HepG2 (cell line): Measurements from ENCODE around the gene KCNT1. TPM values are rescaled to one million over a fixed set of nuclear protein-coding genes. Genes with fewer than 3 reads are reported as not detected.

Experiments used
- ATAC-seq: fragments of 200-7000 bp; cut with Tn5 transposase; 3 replicates; pipeline ENCODE4 v1.9.1; 2020; ENCODE audit warnings: mild to moderate bottlenecking, moderate library complexity
- BruUV-seq: library from RNA; stranded (reverse); fragments of 400-500 nt; replicated peaks from 2 replicates; lab custom pipeline; 2021; lab: Mats Ljungman, UMichigan
- CTCF ChIA-PET: fragments of 300-600 bp; formaldehyde crosslinking; extraction: SDS; loops from one replicate; lab custom pipeline; 2021; ENCODE audit warnings: low total read pairs, inconsistent platforms, low intra/inter-chr PET ratio; lab: Yijun Ruan, JAX
- POLR2A ChIA-PET: fragments of 350-600 bp; sonication (Branson Sonifier 250); formaldehyde crosslinking; loops from one replicate; lab custom pipeline; 2020; ENCODE audit warnings: antibody characterized with exemption, inconsistent platforms; lab: Yijun Ruan, JAX
- DNase-seq: peaks from one replicate; pipeline ENCODE4 v3.0.0-alpha.2; 2015; ENCODE audit warnings: low spot score
- FAIRE-seq: peaks from 3 replicates; lab custom pipeline; 2011; peaks lifted over from hg19 to GRCh38; lab: Jason Lieb, UNC
- H2AFZ ChIP-seq: one replicate; pipeline ENCODE4 v1.6.1; 2011; ENCODE audit warnings: low read length, inconsistent platforms
- H3K27ac ChIP-seq: fragments of 300-600 bp; 3 replicates; pipeline ENCODE4 v1.8.0; 2011; ENCODE audit warnings: mixed run types, mild to moderate bottlenecking, mixed read lengths, low read length, inconsistent platforms; ENCODE audit not compliant: insufficient read depth; ENCODE audit errors: extremely low read length
- H3K27me3 ChIP-seq, 2 experiments: fragments of 200-600 bp in 1 of 2; 2 replicates in 1 of 2; 3 replicates in 1 of 2; pipeline versions ENCODE4 v1.6.0 to v1.8.0; 2011; ENCODE audit warnings: low read length in 2 of 2, mild to moderate bottlenecking in 2 of 2, moderate library complexity in 2 of 2, inconsistent platforms in 1 of 2; ENCODE audit not compliant: insufficient read depth in 2 of 2, control insufficient read depth in 1 of 2
- H3K36me3 ChIP-seq, 2 experiments: fragments of 200-600 bp in 1 of 2; replicated peaks in 1 of 2; 2 replicates in 1 of 2; 3 replicates in 1 of 2; pipeline versions ENCODE4 v1.5.1 to v1.8.0; 2011; ENCODE audit warnings: low read length in 2 of 2, inconsistent platforms in 1 of 2; ENCODE audit not compliant: insufficient read depth in 2 of 2, control insufficient read depth in 1 of 2
- H3K4me1 ChIP-seq: 2 replicates; pipeline ENCODE4 v1.5.1; 2012; ENCODE audit warnings: low read length, inconsistent platforms; ENCODE audit not compliant: insufficient read depth
- H3K4me2 ChIP-seq: 2 replicates; pipeline ENCODE4 v1.6.0; 2011; ENCODE audit warnings: low read depth, low read length, inconsistent platforms
- H3K4me3 ChIP-seq, 3 experiments: fragments of 200-600 bp in 1 of 3; sonication (generic), shearing (Covaris generic) in 1 of 3; replicated peaks in 1 of 3; 2 replicates each; pipeline ENCODE4 v1.5.1; 2011 to 2016; ENCODE audit warnings: low read length in 3 of 3, inconsistent platforms in 2 of 3, low read depth in 2 of 3, mild to moderate bottlenecking in 2 of 3, control low read depth in 1 of 3, mixed read lengths in 1 of 3; ENCODE audit not compliant: insufficient read depth in 1 of 3
- H3K79me2 ChIP-seq: one replicate; pipeline ENCODE4 v1.6.1; 2011; ENCODE audit warnings: low read length, inconsistent platforms; ENCODE audit not compliant: insufficient read depth
- H3K9ac ChIP-seq: 2 replicates; pipeline ENCODE4 v1.6.0; 2011; ENCODE audit warnings: mild to moderate bottlenecking, low read depth, low read length, inconsistent platforms; ENCODE audit not compliant: insufficient read depth
- H3K9me3 ChIP-seq: 2 replicates; pipeline ENCODE4 v1.5.1; 2012; ENCODE audit warnings: mild to moderate bottlenecking, low read length
- H4K20me1 ChIP-seq: 2 replicates; pipeline ENCODE4 v1.6.0; 2011; ENCODE audit warnings: inconsistent platforms, mild to moderate bottlenecking, low read length, moderate library complexity; ENCODE audit not compliant: insufficient read depth
- ATF3 ChIP-seq: sonication (generic); formaldehyde crosslinking; IDR thresholded peaks from 2 replicates; pipeline ENCODE4 v1.4.0; 2020; ENCODE audit warnings: missing genetic modification reagents
- FOSL1 ChIP-seq: sonication (generic); formaldehyde crosslinking; IDR thresholded peaks from 2 replicates; pipeline ENCODE4 v1.9.0; 2021; ENCODE audit warnings: missing genetic modification reagents, borderline replicate concordance
- GABPA ChIP-seq, 2 experiments: IDR thresholded peaks; 2 replicates each; pipeline ENCODE4 v1.6.1; 2011 to 2016; ENCODE audit warnings: low read depth in 2 of 2, low read length in 1 of 2, missing biosample characterization in 1 of 2, missing genetic modification characterization in 1 of 2
- HNF1A ChIP-seq, 2 experiments: sonication (generic) in 1 of 2; formaldehyde crosslinking in 1 of 2; IDR thresholded peaks; 2 replicates each; pipeline versions ENCODE4 v1.4.0 to v1.6.1; 2016 to 2020; ENCODE audit warnings: borderline replicate concordance in 1 of 2, low read depth in 1 of 2, mild to moderate bottlenecking in 1 of 2, missing genetic modification reagents in 1 of 2
- HNRNPL ChIP-seq: fragments of 200-400 bp; formaldehyde crosslinking; IDR thresholded peaks from 2 replicates; pipeline ENCODE4 v1.6.1; 2017; ENCODE audit warnings: mild to moderate bottlenecking, low read depth, low read length
- HOXD1 ChIP-seq: sonication (generic); formaldehyde crosslinking; IDR thresholded peaks from 2 replicates; pipeline ENCODE4 v1.5.0; 2020; ENCODE audit warnings: missing genetic modification reagents
- MBNL3 ChIP-seq: fragments of 250-450 bp; sonication (Bioruptor Pico); conservative IDR thresholded peaks from 2 replicates; pipeline ENCODE4 v1.8.0; 2022; ENCODE audit warnings: mild to moderate bottlenecking, inconsistent platforms
- MED1 ChIP-seq: sonication (generic); formaldehyde crosslinking; IDR thresholded peaks from 2 replicates; pipeline ENCODE4 v1.4.0; 2020; ENCODE audit warnings: missing genetic modification reagents
- NFYB ChIP-seq: sonication (generic); formaldehyde crosslinking; IDR thresholded peaks from 2 replicates; pipeline ENCODE4 v1.4.0; 2020; ENCODE audit warnings: missing genetic modification reagents
- RBM39 ChIP-seq: fragments of 200-400 bp; formaldehyde crosslinking; IDR thresholded peaks from one replicate; pipeline ENCODE4 v1.6.1; 2018; ENCODE audit warnings: antibody characterized with exemption, mild to moderate bottlenecking, low read depth, low read length; ENCODE audit not compliant: poor library complexity, severe bottlenecking
- ZBTB33 ChIP-seq: sonication (generic); formaldehyde crosslinking; IDR thresholded peaks from 2 replicates; pipeline ENCODE4 v1.4.0; 2020; ENCODE audit warnings: missing genetic modification reagents
- ZNF83 ChIP-seq: sonication (generic); formaldehyde crosslinking; IDR thresholded peaks from 2 replicates; pipeline ENCODE4 v1.4.0; 2020; ENCODE audit warnings: missing genetic modification reagents, mild to moderate bottlenecking, borderline replicate concordance
- WGBS: methylation state at CpG from one replicate; pipeline ENCODE4 v1.1.6; 2017; ENCODE audit warnings: low lambda C conversion rate; 5-methylcytosine and 5-hydroxymethylcytosine counted together
- in situ Hi-C: cut with HindIII; loops from 2 replicates; pipeline ENCODE4 v1.10.0; 2017; ENCODE audit warnings: low pct_unique_long_range_greater_than_20kb; ENCODE audit not compliant: extremely low pct_ligation_motif_present
- intact Hi-C: fragments of 100-400 bp; cut with micrococcal nuclease; formaldehyde crosslinking; loops from one replicate; pipeline ENCODE4 v1.10.0; 2022; ENCODE audit not compliant: unreplicated experiment
- polyA plus RNA-seq, 8 experiments: library from polyadenylated mRNA; depleted of rRNA in 3 of 8; stranded (reverse) in 7 of 8; unstranded in 1 of 8; fragments of >200 nt; fragmentation: Illumina TruSeq in 4 of 8; extraction: Trizol in 4 of 8; gene quantifications; 2 replicates each; pipeline versions ENCODE4 v1.2.1 to v1.2.3, GENCODE V29; 2011 to 2016; ENCODE audit warnings: low read depth in 4 of 8, missing spikeins in 1 of 8, mixed read lengths in 1 of 8; ENCODE audit not compliant: insufficient read depth in 1 of 8
- total RNA-seq, 5 experiments: library from RNA; depleted of rRNA; stranded (reverse); fragments of >200 nt; fragmentation: Illumina TruSeq; extraction: Trizol; gene quantifications; 2 replicates each; pipeline ENCODE4 v1.2.3, GENCODE V29; 2016; ENCODE audit warnings: low read depth in 1 of 5

Gene KCNT1
- total and polyA plus RNA-seq, 2 of the 13 experiments (the other 11 are each of a cell fraction or from before 2014, with no cell fraction given): not detected

- TF ChIP-seq HNF1A (IDR thresholded peaks at IDR 0.05; ENCODE audit: low read depth) (no peak), HNF1A (CRISPR knock-in tag; IDR thresholded peaks at IDR 0.05; ENCODE audit: borderline replicate concordance) (no peak), HNRNPL (peak; percentile 70; the same call in 1 of the 2 replicates)
Observed at GRCh38 chr9:135774794-135775525, 73.0 kb downstream of the KCNT1 start (continued).

- H4K20me1 ChIP-seq: no peaks in the 10 kb centered on the region
- H3K27ac ChIP-seq: no peak overlapping the region
- FAIRE-seq (no peak), DNase-seq (no peak), ATAC-seq (no peak)
- H2AFZ ChIP-seq: no peak overlapping the region
- no peak overlapping the region for H3K4me3 ChIP-seq
- H3K9me3 ChIP-seq: no peaks in the 10 kb centered on the region
- H3K79me2 ChIP-seq: no peaks in the 10 kb centered on the region
- no peak overlapping the region for H3K4me2 ChIP-seq
- ChIA-PET CTCF (no interaction called here), POLR2A (no interaction called here)
- H3K27me3 ChIP-seq: peaks cover 17 to 77% of the 10 kb centered on the region in 2 experiments
- no peaks in the 10 kb centered on the region for H3K36me3 ChIP-seq
- WGBS: 19% methylated on average over 7 of the region's 7 CpGs
- in situ Hi-C loops: no loop called here
- H3K9ac ChIP-seq: no peak overlapping the region
- intact Hi-C loops: no loop called here
- no TSS peak for BruUV-seq
- H3K4me1 ChIP-seq: no peaks in the 10 kb centered on the region
- no peak for TF ChIP-seq FOSL1 (CRISPR knock-in tag)
- TF ChIP-seq HOXD1 (CRISPR knock-in tag): no peak
- TF ChIP-seq GABPA (IDR thresholded peaks at IDR 0.05; ENCODE audit: low read depth, low read length): no peak
- TF ChIP-seq GABPA (CRISPR knock-in tag; IDR thresholded peaks at IDR 0.05; ENCODE audit: low read depth): no peak
- TF ChIP-seq ZNF83: no peak
- TF ChIP-seq MED1: no peak
- no peak for TF ChIP-seq ZBTB33 (CRISPR knock-in tag)
- TF ChIP-seq ATF3: no peak
- no peak for TF ChIP-seq RBM39
- TF ChIP-seq NFYB: no peak
- no peak for TF ChIP-seq MBNL3 (CRISPR knock-in tag)
Observed at GRCh38 chr9:135775911-135776310, 73.9 kb downstream of the KCNT1 start.
